Mesendoderm (in vitro differentiated cells): ENCODE results near the gene PRKAR2B.

Source experiments
- DNase-seq: peaks from one replicate; pipeline ENCODE4 v3.0.0; 2013
- H2AK5ac ChIP-seq: 2 replicates; pipeline ENCODE4 v1.6.1; 2013; ENCODE audit warnings: low read length, inconsistent platforms
- H2BK120ac ChIP-seq: 2 replicates; pipeline ENCODE4 v1.6.1; 2013; ENCODE audit warnings: low read depth, mild to moderate bottlenecking, low read length, moderate library complexity, mixed read lengths
- H2BK15ac ChIP-seq: replicated peaks from 2 replicates; pipeline ENCODE4 v1.6.1; 2013; ENCODE audit warnings: low read depth, mild to moderate bottlenecking, moderate library complexity
- H2BK5ac ChIP-seq: 2 replicates; pipeline ENCODE4 v1.6.1; 2013; ENCODE audit warnings: low read length, inconsistent platforms
- H3K18ac ChIP-seq: 2 replicates; pipeline ENCODE4 v1.6.1; 2013; ENCODE audit warnings: mild to moderate bottlenecking, low read length, mixed read lengths
- H3K23ac ChIP-seq: one replicate; pipeline ENCODE4 v1.6.1; 2013; ENCODE audit warnings: low read length
- H3K27ac ChIP-seq: 2 replicates; pipeline ENCODE4 v1.5.1; 2013; ENCODE audit warnings: low read depth, mild to moderate bottlenecking, inconsistent platforms, low read length, moderate library complexity
- H3K27me3 ChIP-seq: 2 replicates; pipeline ENCODE4 v1.6.1; 2013; ENCODE audit warnings: low read length, control low read depth, mild to moderate bottlenecking, inconsistent platforms; ENCODE audit not compliant: insufficient read depth, poor library complexity
- H3K36me3 ChIP-seq: 2 replicates; pipeline ENCODE4 v1.6.1; 2013; ENCODE audit warnings: low read length, inconsistent platforms; ENCODE audit not compliant: control insufficient read depth, insufficient read depth
- H3K4ac ChIP-seq: one replicate; pipeline ENCODE4 v1.6.1; 2013; ENCODE audit warnings: low read depth, mild to moderate bottlenecking, low read length, moderate library complexity
- H3K4me1 ChIP-seq: 2 replicates; pipeline ENCODE4 v1.6.1; 2013; ENCODE audit warnings: low read depth, low read length, inconsistent platforms; ENCODE audit not compliant: control insufficient read depth
- H3K4me2 ChIP-seq: 2 replicates; pipeline ENCODE4 v1.6.1; 2013; ENCODE audit warnings: low read length
- H3K4me3 ChIP-seq: 2 replicates; pipeline ENCODE4 v1.5.1; 2013; ENCODE audit warnings: mild to moderate bottlenecking, low read length
- H3K56ac ChIP-seq: one replicate; pipeline ENCODE4 v1.6.1; 2013; ENCODE audit warnings: low read length
- H3K79me1 ChIP-seq: 2 replicates; pipeline ENCODE4 v1.6.1; 2013; ENCODE audit warnings: low read length, inconsistent platforms
- H3K79me2 ChIP-seq: 2 replicates; pipeline ENCODE4 v1.6.1; 2013; ENCODE audit warnings: mild to moderate bottlenecking, low read length; ENCODE audit not compliant: control insufficient read depth, insufficient read depth
- H3K9ac ChIP-seq: 2 replicates; pipeline ENCODE4 v1.6.1; 2013; ENCODE audit warnings: low read length, inconsistent platforms
- H4K5ac ChIP-seq: one replicate; pipeline ENCODE4 v1.6.1; 2013; ENCODE audit warnings: low read length
- H4K8ac ChIP-seq: one replicate; pipeline ENCODE4 v1.6.1; 2013; ENCODE audit warnings: low read depth, mild to moderate bottlenecking, control low read depth, low read length, moderate library complexity
- WGBS: extraction: QIAGEN DNeasy Blood & Tissue Kit; methylation state at CpG from one replicate; pipeline ENCODE4 v1.1.7; 2013; ENCODE audit warnings: low lambda C conversion rate, missing lambda C conversion rate; ENCODE audit not compliant: insufficient coverage; ENCODE audit errors: extremely low coverage; 5-methylcytosine and 5-hydroxymethylcytosine counted together

The PRKAR2B gene

GRCh38 chr7:107194052-107194451 is 149.5 kb downstream of the PRKAR2B start:
- Histone ChIP-seq H3K27me3 (no peaks in the 10 kb centered on the region), H2AK5ac (no peak overlapping the region), H2BK5ac (no peak overlapping the region), H2BK120ac (no peak overlapping the region), H3K56ac (no peak overlapping the region), H3K9ac (no peak overlapping the region), H3K4ac (no peak overlapping the region), H3K4me3 (no peak overlapping the region), H3K36me3 (no peaks in the 10 kb centered on the region), H3K79me1 (no peaks in the 10 kb centered on the region), H3K27ac (no peak overlapping the region), H3K23ac (no peak overlapping the region), H2BK15ac (no peak overlapping the region), H4K5ac (no peak overlapping the region), H3K79me2 (no peaks in the 10 kb centered on the region), H3K18ac (no peak overlapping the region), H3K4me2 (no peak overlapping the region), H3K4me1 (no peaks in the 10 kb centered on the region), H4K8ac (no peak overlapping the region)
- DNase-seq: no peak
- WGBS: no CpG with 5 or more reads among the region's 1 CpG

GRCh38 chr7:107196834-107197610 is 152.5 kb downstream of the PRKAR2B start:
- Histone ChIP-seq H4K5ac (no peak overlapping the region), H3K4me1 (no peaks in the 10 kb centered on the region), H2AK5ac (no peak overlapping the region), H2BK120ac (no peak overlapping the region), H3K79me1 (no peaks in the 10 kb centered on the region), H3K9ac (no peak overlapping the region), H3K27ac (no peak overlapping the region), H3K36me3 (no peaks in the 10 kb centered on the region), H3K23ac (no peak overlapping the region), H2BK15ac (no peak overlapping the region), H3K79me2 (no peaks in the 10 kb centered on the region), H3K27me3 (no peaks in the 10 kb centered on the region), H3K18ac (no peak overlapping the region), H3K56ac (no peak overlapping the region), H3K4ac (no peak overlapping the region), H2BK5ac (no peak overlapping the region), H3K4me3 (no peak overlapping the region), H3K4me2 (no peak overlapping the region), H4K8ac (no peak overlapping the region)
- no CpG with 5 or more reads among the region's 10 CpGs for WGBS
- no peak for DNase-seq

GRCh38 chr7:107201795-107202450 is 157.4 kb downstream of the PRKAR2B start:
- peak; percentile 60 for DNase-seq
- Histone ChIP-seq H4K5ac (no peak overlapping the region), H2BK15ac (no peak overlapping the region), H3K56ac (no peak overlapping the region), H3K4me1 (peaks cover 2% of the 10 kb centered on the region), H3K4ac (no peak overlapping the region), H3K79me1 (no peaks in the 10 kb centered on the region), H3K9ac (no peak overlapping the region), H3K4me2 (no peak overlapping the region), H3K79me2 (no peaks in the 10 kb centered on the region), H3K23ac (no peak overlapping the region), H2BK5ac (no peak overlapping the region), H3K18ac (no peak overlapping the region), H3K36me3 (no peaks in the 10 kb centered on the region), H3K27me3 (no peaks in the 10 kb centered on the region), H3K27ac (no peak overlapping the region), H2AK5ac (no peak overlapping the region), H2BK120ac (no peak overlapping the region), H4K8ac (no peak overlapping the region), H3K4me3 (no peak overlapping the region)
- WGBS: no CpG with 5 or more reads among the region's 4 CpGs

GRCh38 chr7:107203607-107204006 is 159.1 kb downstream of the PRKAR2B start:
- no peak overlapping the region for H4K5ac ChIP-seq
- H3K23ac ChIP-seq: no peak overlapping the region
- no peak overlapping the region for H2BK15ac ChIP-seq
- no peaks in the 10 kb centered on the region for H3K79me1 ChIP-seq
- H3K4me2 ChIP-seq: no peak overlapping the region
- no CpG with 5 or more reads among the region's 7 CpGs for WGBS
- no peak for DNase-seq
- no peaks in the 10 kb centered on the region for H3K79me2 ChIP-seq
- no peak overlapping the region for H3K4me3 ChIP-seq
- no peak overlapping the region for H4K8ac ChIP-seq
- no peak overlapping the region for H3K27ac ChIP-seq
- H3K9ac ChIP-seq: no peak overlapping the region
- no peak overlapping the region for H2BK5ac ChIP-seq
- H2AK5ac ChIP-seq: no peak overlapping the region
- H3K4ac ChIP-seq: no peak overlapping the region
- H3K56ac ChIP-seq: no peak overlapping the region
- H3K18ac ChIP-seq: no peak overlapping the region
- H2BK120ac ChIP-seq: no peak overlapping the region
- H3K4me1 ChIP-seq: peaks cover 2% of the 10 kb centered on the region
- H3K36me3 ChIP-seq: peaks cover 2% of the 10 kb centered on the region
- no peaks in the 10 kb centered on the region for H3K27me3 ChIP-seq

- no peak overlapping the region for H3K27ac ChIP-seq
- no peak overlapping the region for H3K9ac ChIP-seq
- no peak overlapping the region for H3K23ac ChIP-seq
- H3K79me1 ChIP-seq: no peaks in the 10 kb centered on the region
- DNase-seq: peak; percentile 15
- no peak overlapping the region for H2BK120ac ChIP-seq
- no peak overlapping the region for H3K4me3 ChIP-seq
- H3K36me3 ChIP-seq: peaks cover 2% of the 10 kb centered on the region
- no peaks in the 10 kb centered on the region for H3K79me2 ChIP-seq
- no peak overlapping the region for H3K18ac ChIP-seq
- no peak overlapping the region for H2BK15ac ChIP-seq
- peaks cover 2% of the 10 kb centered on the region for H3K4me1 ChIP-seq
- H3K4me2 ChIP-seq: no peak overlapping the region
- no peak overlapping the region for H3K4ac ChIP-seq
- H4K5ac ChIP-seq: no peak overlapping the region
- no peak overlapping the region for H4K8ac ChIP-seq
- WGBS: no CpG with 5 or more reads among the region's 6 CpGs
- H2BK5ac ChIP-seq: no peak overlapping the region
- no peak overlapping the region for H2AK5ac ChIP-seq
- H3K27me3 ChIP-seq: no peaks in the 10 kb centered on the region
- H3K56ac ChIP-seq: no peak overlapping the region
These were observed 161.6 kb downstream of the PRKAR2B start for GRCh38 chr7:107206136-107206535.
